GM23338 (cell line): ENCODE measurements around the gene CYP26B1. TPM values are rescaled to one million over a fixed set of nuclear protein-coding genes. Genes with fewer than 3 reads are reported as not detected.

Experiments used
- ATAC-seq: fragments of 200-7000 bp; cut with Tn5 transposase; 3 replicates; pipeline ENCODE4 v1.9.1; 2020
- DNase-seq: peaks from one replicate; pipeline ENCODE4 v3.0.0-alpha.2; 2015; ENCODE audit warnings: low spot score
- H2AFZ ChIP-seq: fragments of 200-600 bp; sonication (generic); 2 replicates; pipeline ENCODE4 v1.8.0; 2016; ENCODE audit warnings: antibody characterized with exemption, mild to moderate bottlenecking, moderate library complexity
- H3F3A ChIP-seq: fragments of 200-600 bp; sonication (generic); replicated peaks from 2 replicates; pipeline ENCODE4 v1.8.0; 2017; ENCODE audit warnings: antibody characterized with exemption, mixed run types, low read depth
- H3K27ac ChIP-seq: fragments of 200-600 bp; sonication (generic); 2 replicates; pipeline ENCODE4 v1.6.1; 2016; ENCODE audit warnings: low read depth
- H3K27me3 ChIP-seq: fragments of 200-600 bp; sonication (generic); 2 replicates; pipeline ENCODE4 v1.8.0; 2016; ENCODE audit warnings: mild to moderate bottlenecking, mixed run types, moderate library complexity; ENCODE audit not compliant: insufficient read depth
- H3K36me3 ChIP-seq: fragments of 200-600 bp; sonication (generic); 2 replicates; pipeline ENCODE4 v1.8.0; 2016; ENCODE audit warnings: mild to moderate bottlenecking; ENCODE audit not compliant: insufficient read depth
- H3K4me1 ChIP-seq: fragments of 200-600 bp; sonication (generic); 2 replicates; pipeline ENCODE4 v1.8.0; 2016; ENCODE audit warnings: mild to moderate bottlenecking, moderate library complexity; ENCODE audit not compliant: insufficient read depth
- H3K4me2 ChIP-seq: fragments of 200-600 bp; sonication (generic); 2 replicates; pipeline ENCODE4 v1.7.1; 2017; ENCODE audit warnings: mixed run types
- H3K4me3 ChIP-seq: fragments of 200-600 bp; sonication (generic); 2 replicates; pipeline ENCODE4 v1.6.1; 2016; ENCODE audit warnings: mixed run types
- H3K79me2 ChIP-seq: fragments of 200-600 bp; sonication (generic); replicated peaks from 2 replicates; pipeline ENCODE4 v1.8.0; 2017; ENCODE audit warnings: mild to moderate bottlenecking; ENCODE audit not compliant: insufficient read depth
- H3K9me2 ChIP-seq: fragments of 200-600 bp; sonication (generic); 2 replicates; pipeline ENCODE4 v1.8.0; 2017; ENCODE audit not compliant: insufficient read depth
- H4K20me1 ChIP-seq: fragments of 200-600 bp; sonication (generic); replicated peaks from 2 replicates; pipeline ENCODE4 v1.8.0; 2017; ENCODE audit warnings: mild to moderate bottlenecking; ENCODE audit not compliant: insufficient read depth
- H3K27ac Mint-ChIP-seq: 2 replicates; pipeline ENCODE4 v1.8.0; 2020; ENCODE audit warnings: inconsistent platforms, mild to moderate bottlenecking, moderate library complexity, mixed read lengths
- H3K27me3 Mint-ChIP-seq: 3 replicates; pipeline ENCODE4 v1.8.0; 2022; ENCODE audit warnings: low read depth, mild to moderate bottlenecking, moderate library complexity, mixed read lengths, inconsistent platforms; ENCODE audit not compliant: insufficient read depth, poor library complexity
- H3K36me3 Mint-ChIP-seq: 3 replicates; pipeline ENCODE4 v1.8.0; 2021; ENCODE audit warnings: low read depth, mild to moderate bottlenecking, inconsistent platforms, moderate library complexity, mixed read lengths
- H3K4me1 Mint-ChIP-seq: 3 replicates; pipeline ENCODE4 v1.8.0; 2020; ENCODE audit warnings: mild to moderate bottlenecking, inconsistent platforms, mixed read lengths
- H3K4me3 Mint-ChIP-seq: 3 replicates; pipeline ENCODE4 v1.8.0; 2021; ENCODE audit warnings: moderate library complexity, mild to moderate bottlenecking, inconsistent platforms, mixed read lengths
- H3K9me3 Mint-ChIP-seq: 3 replicates; pipeline ENCODE4 v1.8.0; 2020; ENCODE audit warnings: moderate library complexity, mild to moderate bottlenecking, inconsistent platforms, mixed read lengths
- CREB1 ChIP-seq: fragments of 250-450 bp; sonication (Bioruptor Pico); IDR thresholded peaks from 2 replicates; pipeline ENCODE4 v1.5.0; 2020; ENCODE audit warnings: low read depth, mild to moderate bottlenecking, moderate library complexity
- CTCF ChIP-seq, 2 experiments: fragments of 200-600 bp in 1 of 2; sonication (generic) in 1 of 2; conservative IDR thresholded peaks; 2 replicates each; pipeline versions ENCODE4 v1.5.1 to v1.6.1; 2016 to 2017; ENCODE audit warnings: antibody characterized with exemption in 2 of 2, low read depth in 2 of 2, mild to moderate bottlenecking in 2 of 2, moderate library complexity in 1 of 2
- JUNB ChIP-seq: IDR thresholded peaks from one replicate; pipeline ENCODE4 v1.6.1; 2016; ENCODE audit warnings: antibody characterized with exemption; ENCODE audit not compliant: unreplicated experiment
- NANOG ChIP-seq: IDR thresholded peaks from 2 replicates; pipeline ENCODE4 v1.6.1; 2016; ENCODE audit warnings: antibody characterized with exemption, borderline replicate concordance
- REST ChIP-seq: IDR thresholded peaks from one replicate; pipeline ENCODE4 v1.6.1; 2018; ENCODE audit warnings: antibody characterized with exemption; ENCODE audit not compliant: unreplicated experiment
- STAT1 ChIP-seq: IDR thresholded peaks from one replicate; pipeline ENCODE4 v1.6.1; 2016; ENCODE audit warnings: antibody characterized with exemption; ENCODE audit not compliant: unreplicated experiment
- ZNF331 ChIP-seq: fragments of 250-450 bp; sonication (Bioruptor Pico); IDR thresholded peaks from 2 replicates; pipeline ENCODE4 v1.5.0; 2020; ENCODE audit warnings: low read depth, mild to moderate bottlenecking, moderate library complexity
- polyA plus RNA-seq: library from polyadenylated mRNA; unstranded; fragments of >200 nt; fragmentation: Nextera tagmentation; extraction: Ambion mirVana; gene quantifications from 2 replicates; pipeline ENCODE4 v1.2.1, GENCODE V29; 2016
- total RNA-seq: library from RNA; depleted of rRNA; stranded (reverse); fragments of >200 nt; shearing (Covaris generic); gene quantifications from 2 replicates; pipeline ENCODE4 v1.2.3, GENCODE V29; 2014
- TF ChIP-seq, protein P1 (sequence below): fragments of 250-450 bp; sonication (Bioruptor Pico); IDR thresholded peaks from 2 replicates; pipeline ENCODE4 v1.5.0; 2020; ENCODE audit warnings: mild to moderate bottlenecking, moderate library complexity
- TF ChIP-seq, protein P2 (sequence below): IDR thresholded peaks from 2 replicates; pipeline ENCODE4 v1.6.1; 2016; ENCODE audit warnings: antibody characterized with exemption

CYP26B1 gene
- total and polyA plus RNA-seq, 2 experiments from 2014 or later, result 0.05 to 0.31 TPM

DNA sequence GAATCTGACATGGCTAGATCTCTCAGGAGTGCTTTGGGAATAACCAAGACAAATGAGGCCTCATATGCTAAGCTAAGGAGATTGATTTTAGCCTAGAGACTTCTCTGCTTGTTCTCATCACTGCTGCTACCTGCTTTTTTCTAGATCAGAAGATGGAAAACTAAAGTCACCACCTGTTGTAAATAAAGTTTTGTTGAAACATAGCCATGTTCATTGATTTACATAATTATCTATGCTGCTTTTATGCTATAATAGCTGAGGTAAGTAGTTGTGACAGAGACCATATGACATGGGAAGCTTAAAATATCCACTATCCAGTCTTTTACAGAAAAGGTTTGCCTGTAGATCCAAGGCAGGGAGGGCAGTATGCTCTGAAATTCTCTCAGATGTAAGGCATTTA lies 46.1 kb upstream of the CYP26B1 start (continued):
- TF ChIP-seq, protein P1, sequence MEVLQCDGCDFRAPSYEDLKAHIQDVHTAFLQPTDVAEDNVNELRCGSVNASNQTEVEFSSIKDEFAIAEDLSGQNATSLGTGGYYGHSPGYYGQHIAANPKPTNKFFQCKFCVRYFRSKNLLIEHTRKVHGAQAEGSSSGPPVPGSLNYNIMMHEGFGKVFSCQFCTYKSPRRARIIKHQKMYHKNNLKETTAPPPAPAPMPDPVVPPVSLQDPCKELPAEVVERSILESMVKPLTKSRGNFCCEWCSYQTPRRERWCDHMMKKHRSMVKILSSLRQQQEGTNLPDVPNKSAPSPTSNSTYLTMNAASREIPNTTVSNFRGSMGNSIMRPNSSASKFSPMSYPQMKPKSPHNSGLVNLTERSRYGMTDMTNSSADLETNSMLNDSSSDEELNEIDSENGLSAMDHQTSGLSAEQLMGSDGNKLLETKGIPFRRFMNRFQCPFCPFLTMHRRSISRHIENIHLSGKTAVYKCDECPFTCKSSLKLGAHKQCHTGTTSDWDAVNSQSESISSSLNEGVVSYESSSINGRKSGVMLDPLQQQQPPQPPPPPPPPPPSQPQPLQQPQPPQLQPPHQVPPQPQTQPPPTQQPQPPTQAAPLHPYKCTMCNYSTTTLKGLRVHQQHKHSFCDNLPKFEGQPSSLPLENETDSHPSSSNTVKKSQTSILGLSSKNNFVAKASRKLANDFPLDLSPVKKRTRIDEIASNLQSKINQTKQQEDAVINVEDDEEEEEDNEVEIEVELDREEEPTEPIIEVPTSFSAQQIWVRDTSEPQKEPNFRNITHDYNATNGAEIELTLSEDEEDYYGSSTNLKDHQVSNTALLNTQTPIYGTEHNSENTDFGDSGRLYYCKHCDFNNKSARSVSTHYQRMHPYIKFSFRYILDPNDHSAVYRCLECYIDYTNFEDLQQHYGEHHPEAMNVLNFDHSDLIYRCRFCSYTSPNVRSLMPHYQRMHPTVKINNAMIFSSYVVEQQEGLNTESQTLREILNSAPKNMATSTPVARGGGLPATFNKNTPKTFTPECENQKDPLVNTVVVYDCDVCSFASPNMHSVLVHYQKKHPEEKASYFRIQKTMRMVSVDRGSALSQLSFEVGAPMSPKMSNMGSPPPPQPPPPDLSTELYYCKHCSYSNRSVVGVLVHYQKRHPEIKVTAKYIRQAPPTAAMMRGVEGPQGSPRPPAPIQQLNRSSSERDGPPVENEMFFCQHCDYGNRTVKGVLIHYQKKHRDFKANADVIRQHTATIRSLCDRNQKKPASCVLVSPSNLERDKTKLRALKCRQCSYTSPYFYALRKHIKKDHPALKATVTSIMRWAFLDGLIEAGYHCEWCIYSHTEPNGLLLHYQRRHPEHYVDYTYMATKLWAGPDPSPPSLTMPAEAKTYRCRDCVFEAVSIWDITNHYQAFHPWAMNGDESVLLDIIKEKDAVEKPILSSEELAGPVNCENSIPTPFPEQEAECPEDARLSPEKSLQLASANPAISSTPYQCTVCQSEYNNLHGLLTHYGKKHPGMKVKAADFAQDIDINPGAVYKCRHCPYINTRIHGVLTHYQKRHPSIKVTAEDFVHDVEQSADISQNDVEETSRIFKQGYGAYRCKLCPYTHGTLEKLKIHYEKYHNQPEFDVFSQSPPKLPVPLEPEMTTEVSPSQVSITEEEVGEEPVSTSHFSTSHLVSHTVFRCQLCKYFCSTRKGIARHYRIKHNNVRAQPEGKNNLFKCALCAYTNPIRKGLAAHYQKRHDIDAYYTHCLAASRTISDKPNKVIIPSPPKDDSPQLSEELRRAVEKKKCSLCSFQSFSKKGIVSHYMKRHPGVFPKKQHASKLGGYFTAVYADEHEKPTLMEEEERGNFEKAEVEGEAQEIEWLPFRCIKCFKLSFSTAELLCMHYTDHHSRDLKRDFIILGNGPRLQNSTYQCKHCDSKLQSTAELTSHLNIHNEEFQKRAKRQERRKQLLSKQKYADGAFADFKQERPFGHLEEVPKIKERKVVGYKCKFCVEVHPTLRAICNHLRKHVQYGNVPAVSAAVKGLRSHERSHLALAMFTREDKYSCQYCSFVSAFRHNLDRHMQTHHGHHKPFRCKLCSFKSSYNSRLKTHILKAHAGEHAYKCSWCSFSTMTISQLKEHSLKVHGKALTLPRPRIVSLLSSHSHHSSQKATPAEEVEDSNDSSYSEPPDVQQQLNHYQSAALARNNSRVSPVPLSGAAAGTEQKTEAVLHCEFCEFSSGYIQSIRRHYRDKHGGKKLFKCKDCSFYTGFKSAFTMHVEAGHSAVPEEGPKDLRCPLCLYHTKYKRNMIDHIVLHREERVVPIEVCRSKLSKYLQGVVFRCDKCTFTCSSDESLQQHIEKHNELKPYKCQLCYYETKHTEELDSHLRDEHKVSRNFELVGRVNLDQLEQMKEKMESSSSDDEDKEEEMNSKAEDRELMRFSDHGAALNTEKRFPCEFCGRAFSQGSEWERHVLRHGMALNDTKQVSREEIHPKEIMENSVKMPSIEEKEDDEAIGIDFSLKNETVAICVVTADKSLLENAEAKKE (CRISPR knock-in tag), result no peak
- TF ChIP-seq, protein P2, sequence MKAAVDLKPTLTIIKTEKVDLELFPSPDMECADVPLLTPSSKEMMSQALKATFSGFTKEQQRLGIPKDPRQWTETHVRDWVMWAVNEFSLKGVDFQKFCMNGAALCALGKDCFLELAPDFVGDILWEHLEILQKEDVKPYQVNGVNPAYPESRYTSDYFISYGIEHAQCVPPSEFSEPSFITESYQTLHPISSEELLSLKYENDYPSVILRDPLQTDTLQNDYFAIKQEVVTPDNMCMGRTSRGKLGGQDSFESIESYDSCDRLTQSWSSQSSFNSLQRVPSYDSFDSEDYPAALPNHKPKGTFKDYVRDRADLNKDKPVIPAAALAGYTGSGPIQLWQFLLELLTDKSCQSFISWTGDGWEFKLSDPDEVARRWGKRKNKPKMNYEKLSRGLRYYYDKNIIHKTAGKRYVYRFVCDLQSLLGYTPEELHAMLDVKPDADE, result no peak
- TF ChIP-seq STAT1, result no peak

- Mint-ChIP-seq H3K36me3 (peaks cover 8% of the 10 kb centered on the region; the same call in 2 of the 3 replicates), H3K4me1 (peaks cover 10% of the 10 kb centered on the region; the same call in 2 of the 3 replicates), H3K27me3 (no peaks in the 10 kb centered on the region), H3K27ac (no peak overlapping the region), H3K9me3 (peaks cover 7% of the 10 kb centered on the region; the same call in 2 of the 3 replicates), H3K4me3 (no peak overlapping the region)
- Histone ChIP-seq H3K9me2 (no peaks in the 10 kb centered on the region), H3K4me1 (no peaks in the 10 kb centered on the region), H3K4me3 (no peak overlapping the region), H3K27me3 (no peaks in the 10 kb centered on the region), H3F3A (no peaks in the 10 kb centered on the region), H3K4me2 (no peak overlapping the region), H3K79me2 (no peaks in the 10 kb centered on the region), H2AFZ (no peak overlapping the region), H3K36me3 (no peaks in the 10 kb centered on the region), H4K20me1 (no peaks in the 10 kb centered on the region), H3K27ac (no peak overlapping the region)
- DNase-seq, result no peak
- no peak for ATAC-seq
- TF ChIP-seq JUNB (no peak), CTCF (conservative IDR thresholded peaks at IDR 0.05; ENCODE audit: low read depth in 2 of 2) (no peak), STAT1 (no peak), REST (no peak), NANOG (no peak), ZNF331 (no peak), CREB1 (CRISPR knock-in tag) (no peak)
- TF ChIP-seq, protein P2, result no peak
Measured at GRCh38 chr2:72191441-72191840, 43.8 kb upstream of the CYP26B1 start.
